HG03196 (cell line): ENCODE measurements around the gene MPHOSPH9.
"Not testable (repeated sequence)": the region's sequence is repeated elsewhere in the genome, so short reads cannot be mapped to it uniquely, and the experiment has no call there.

ENCODE experiments used
- ATAC-seq: cut with Tn5 transposase; IDR thresholded peaks from one replicate; pipeline ENCODE4 v1.9.1; 2021; ENCODE audit not compliant: unreplicated experiment

The MPHOSPH9 gene

DNA sequence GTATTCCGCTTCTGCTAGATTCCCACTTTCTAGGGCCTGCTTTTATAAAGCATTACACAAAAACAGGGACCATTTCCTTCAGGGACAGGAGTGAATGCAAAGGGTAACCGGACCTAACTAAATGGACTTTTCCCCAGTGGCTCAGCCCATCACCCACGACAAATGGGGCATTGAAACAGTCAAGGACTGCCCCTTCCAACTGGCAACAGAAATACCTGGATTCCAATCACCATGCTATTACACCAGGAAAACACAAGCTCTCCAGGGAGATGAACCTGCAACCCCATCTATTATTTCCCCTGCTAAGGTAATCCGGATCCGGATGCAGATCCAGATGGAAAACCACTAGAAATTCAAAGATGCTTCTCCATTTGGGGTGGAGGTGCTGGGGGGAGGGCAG is 1.0 kb downstream of the MPHOSPH9 start:
- no peak for ATAC-seq

DNA sequence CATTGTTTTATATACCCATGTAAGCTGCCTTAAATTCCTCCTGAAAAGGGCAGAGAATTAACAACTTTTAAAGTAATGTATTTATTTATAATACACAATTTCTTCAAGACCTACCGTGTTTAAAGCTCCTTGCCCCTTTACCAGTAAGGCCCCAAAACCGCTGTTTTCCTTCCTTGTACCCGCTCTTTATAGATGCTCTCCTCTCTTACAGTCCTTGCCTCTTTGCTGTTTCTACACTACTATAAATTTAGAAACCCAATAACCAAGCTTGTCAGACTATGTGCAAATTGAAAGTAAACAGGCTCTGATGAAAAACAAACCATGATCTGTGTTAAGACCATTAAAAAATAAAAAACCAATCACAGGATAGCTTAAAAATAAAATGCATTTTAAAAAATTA is 3.9 kb downstream of the MPHOSPH9 start:
- ATAC-seq, result no peak

DNA sequence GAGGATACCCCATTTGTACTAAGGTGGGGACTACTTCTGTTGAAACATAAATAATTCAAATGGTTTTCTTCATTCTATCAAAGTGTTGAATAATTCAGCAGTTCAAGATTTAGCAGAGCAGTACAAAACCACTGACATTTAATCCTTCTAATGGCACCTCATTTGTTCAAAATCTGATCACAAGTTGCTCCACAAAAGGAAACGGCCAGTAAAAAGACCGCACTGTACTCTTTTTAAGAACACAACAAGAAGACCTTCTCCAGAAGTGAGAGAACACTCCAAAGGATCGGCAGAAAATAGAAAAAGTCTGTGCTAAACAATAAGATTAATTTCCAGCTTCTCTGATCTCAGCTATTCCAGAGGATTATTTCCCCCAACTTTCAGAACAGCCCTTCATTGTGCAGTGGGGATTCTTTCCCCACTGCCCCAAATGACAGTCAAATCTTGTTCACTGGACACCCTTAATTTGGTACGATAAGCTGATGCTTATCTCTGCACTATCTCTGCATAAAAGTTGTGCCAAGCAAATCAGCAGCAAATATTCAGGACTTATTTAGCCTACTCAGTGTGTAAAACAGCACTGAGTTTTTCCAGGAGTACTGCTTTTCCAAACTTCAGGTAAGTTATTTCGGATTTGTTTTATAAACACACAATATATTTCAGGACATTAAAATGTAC is 5.2 kb downstream of the MPHOSPH9 start:
- ATAC-seq, result no peak

DNA sequence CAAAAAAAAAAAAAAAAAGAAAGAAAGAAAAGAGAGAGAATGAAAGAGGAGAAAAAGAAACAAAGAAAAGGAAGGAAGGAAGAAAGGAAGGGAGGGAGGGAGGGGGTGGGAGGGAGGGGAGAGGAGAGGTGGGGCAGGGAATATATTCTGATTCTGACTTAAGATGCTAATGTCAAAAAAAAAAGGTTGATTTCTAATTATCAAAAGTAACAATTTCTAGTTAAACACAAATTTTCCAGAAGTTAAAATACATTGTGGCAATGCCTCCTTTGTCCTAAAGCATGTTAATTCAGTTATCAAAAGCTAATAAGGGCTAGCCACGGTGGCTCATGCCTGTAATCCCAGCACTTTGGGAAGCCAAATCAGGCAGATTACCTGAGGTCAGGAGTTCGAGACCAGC is 7.5 kb downstream of the MPHOSPH9 start:
- ATAC-seq, result no peak

DNA sequence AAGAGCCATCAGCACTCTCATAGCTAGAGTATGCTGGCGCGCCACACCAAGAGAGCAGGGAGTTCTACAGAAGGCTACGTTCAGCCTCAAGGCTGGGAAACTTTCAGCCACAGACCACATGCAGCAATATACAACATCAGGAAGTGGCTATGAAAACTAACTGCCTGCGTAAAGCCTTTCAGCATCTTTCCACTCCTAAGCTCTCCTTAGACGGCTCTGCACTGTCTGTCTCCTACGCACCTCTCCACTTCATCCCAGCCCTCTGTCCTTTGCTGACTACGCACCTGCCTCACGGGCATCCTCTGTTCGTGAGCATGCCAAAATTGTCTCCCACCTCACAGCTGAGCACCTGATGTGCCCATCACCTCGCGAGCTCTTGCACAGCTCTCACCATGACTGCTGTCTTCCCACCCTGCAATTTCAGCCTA is 9.7 kb downstream of the MPHOSPH9 start:
- peak; percentile 59 for ATAC-seq

DNA sequence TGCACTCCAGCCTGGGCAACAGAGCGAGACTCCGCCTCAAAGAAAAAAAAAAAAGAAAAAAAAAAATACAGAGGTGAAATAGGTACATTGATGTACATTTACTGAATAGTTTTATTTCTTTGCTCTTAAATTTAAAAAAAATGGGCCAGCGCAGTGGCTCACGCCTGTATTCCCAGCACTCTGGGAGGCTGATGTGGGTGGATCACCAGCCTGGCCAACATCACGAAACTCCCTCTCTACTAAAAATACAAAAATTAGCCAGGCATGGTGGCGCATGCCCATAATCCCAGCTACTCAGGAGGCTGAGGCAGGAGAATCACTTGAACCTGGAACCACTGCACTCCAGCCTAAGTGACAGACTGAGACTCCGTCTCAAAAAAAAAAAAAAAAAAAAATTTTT is 25.1 kb downstream of the MPHOSPH9 start:
- ATAC-seq, result not testable (repeated sequence)

DNA sequence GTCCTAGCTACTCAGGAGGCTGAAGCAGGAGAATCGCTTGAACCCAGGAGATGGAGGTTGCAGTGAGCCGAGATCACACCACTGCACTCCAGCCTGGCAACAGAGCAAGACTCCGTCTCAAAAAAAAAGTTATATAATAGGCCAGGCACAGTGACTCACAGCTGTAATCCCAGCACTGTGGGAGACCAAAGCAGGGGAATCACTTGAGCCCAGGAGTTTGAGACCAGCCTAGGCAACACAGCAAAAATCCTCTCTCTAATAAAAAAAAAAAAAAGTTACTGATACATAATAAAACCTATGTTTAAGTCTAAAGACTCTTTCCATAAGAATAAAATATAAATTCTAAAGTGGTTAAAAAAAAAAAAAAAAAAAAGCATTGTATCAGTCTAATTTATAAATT is 26.1 kb downstream of the MPHOSPH9 start:
- ATAC-seq, result not testable (repeated sequence)

DNA sequence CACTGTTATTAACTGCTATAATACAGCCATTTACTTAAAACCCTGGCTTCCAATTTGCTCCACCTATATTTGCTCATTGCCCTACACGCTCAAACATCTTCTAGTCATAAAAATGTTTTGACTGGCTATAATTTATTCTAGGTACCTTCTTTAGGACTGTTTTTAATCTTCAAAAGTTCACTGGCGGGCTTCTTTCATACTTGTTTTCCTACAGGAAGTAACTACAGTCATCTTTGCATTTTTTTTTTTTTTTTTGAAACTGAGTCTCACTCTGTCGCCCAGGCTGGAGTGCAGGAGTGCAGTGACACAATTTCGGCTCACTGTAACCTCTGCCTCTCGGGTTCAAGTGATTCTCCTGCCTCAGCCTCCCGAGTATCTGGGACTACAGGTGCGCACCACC is 32.5 kb downstream of the MPHOSPH9 start:
- no peak for ATAC-seq

DNA sequence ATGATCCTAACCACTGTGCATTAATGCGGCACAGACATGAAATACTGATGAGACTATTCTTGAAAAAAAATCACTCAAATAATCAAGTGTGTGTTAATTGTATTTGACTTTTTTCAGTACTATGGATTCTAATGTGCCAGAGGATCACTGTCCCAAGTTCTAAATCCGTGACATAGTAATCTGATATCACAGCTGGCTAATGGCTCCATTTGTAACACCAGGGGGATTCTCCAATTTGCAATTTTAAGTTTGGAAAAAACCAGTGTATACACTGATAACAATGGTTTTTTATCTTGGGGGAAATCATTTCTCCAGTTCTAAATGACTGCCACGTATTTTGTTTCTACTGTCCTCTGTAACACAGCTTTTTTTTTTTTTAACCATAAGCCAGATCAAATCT is 33.0 kb downstream of the MPHOSPH9 start:
- ATAC-seq, result no peak

DNA sequence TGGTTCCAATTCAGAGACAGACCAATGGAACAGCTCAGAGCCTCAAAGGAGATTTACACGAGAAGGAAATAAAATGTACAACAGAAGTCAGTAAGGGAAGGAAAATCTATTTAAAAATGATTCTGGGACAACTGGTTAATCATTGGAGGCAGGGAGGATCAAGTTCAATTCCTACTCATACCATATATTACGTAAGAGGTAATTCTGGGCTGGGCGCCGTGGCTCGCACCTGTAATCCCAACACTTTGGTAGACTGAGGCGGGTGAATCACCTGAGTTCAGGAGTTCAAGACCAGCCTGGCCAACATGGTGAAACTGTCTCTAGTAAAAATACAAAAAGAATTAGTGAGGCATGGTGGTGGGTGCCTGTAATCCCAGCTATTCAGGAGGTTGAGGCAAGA is 45.3 kb downstream of the MPHOSPH9 start:
- no peak for ATAC-seq

DNA sequence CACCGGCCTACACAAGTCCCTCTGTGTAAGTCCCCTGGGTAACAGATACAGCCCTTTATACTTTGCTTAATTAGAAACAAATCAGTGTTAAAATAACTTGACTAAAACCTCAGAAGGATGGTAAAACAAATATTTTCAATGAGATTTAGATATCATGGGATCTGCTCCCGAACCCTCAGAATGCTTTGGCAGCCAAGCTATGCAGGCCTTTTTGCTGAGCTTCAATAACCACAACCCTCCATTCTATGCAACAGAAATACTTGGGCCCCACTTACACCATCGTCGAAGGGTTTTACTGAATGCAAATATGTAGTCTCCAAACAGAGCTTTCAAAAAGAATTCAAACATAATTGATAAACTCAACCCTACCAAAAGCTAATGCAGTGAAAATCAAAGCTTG is 52.8 kb downstream of the MPHOSPH9 start:
- ATAC-seq, result no peak

DNA sequence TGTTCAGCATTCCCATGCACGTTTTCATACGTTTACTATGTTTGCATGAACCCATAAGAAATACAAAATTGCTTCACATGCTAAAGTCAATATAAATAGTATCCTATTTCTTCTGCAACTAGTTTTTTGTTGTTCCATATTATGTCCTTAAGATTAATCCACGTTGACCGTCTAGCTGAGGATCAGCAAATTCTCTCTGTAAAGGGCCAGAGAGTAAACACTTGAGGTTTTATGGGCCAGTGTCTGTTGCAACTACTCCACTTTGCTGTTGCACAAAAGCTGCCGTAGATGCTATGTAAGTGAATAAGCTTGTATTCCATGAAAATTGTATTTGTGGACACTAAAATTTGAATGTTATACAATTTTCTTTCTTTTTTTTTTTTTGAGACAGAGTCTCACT is 61.0 kb downstream of the MPHOSPH9 start:
- no peak for ATAC-seq

DNA sequence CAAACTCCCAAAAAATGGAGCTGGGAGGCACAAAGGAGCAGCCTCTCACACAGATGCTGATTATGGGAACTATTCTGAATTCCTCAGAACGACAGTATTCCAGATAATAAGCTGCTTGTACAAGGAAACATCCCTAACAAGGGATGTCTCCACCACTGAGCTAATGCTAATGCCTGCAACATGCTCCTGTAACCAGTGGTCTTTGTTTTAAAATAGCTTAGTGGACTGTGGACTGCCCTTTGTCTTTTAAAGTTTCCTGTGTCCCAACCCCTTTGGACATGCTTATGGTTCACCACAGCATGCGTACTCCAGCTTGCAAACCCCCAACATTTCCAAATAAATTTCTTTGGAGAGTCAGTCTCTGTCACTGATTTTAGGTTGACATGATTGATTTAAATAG is 65.6 kb downstream of the MPHOSPH9 start:
- no peak for ATAC-seq

DNA sequence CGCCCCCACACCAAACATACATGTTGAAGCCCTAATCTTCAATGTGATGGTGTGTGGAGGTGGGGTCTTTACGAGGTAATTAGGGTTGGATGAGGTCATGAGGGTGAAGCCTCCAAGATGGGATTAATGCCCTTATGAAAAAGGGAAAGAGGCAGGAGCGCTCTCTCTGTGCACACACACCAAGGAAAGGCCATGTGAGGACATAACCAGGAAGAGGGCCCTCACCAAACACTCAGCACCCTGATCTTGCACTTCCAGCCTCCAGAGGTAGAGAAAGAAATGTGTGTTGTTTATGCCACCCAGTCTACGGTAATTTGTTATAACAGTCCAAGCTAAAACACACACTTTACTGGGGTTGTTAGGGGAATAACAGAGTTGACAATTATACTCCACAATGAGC is 67.4 kb downstream of the MPHOSPH9 start:
- ATAC-seq, result no peak

DNA sequence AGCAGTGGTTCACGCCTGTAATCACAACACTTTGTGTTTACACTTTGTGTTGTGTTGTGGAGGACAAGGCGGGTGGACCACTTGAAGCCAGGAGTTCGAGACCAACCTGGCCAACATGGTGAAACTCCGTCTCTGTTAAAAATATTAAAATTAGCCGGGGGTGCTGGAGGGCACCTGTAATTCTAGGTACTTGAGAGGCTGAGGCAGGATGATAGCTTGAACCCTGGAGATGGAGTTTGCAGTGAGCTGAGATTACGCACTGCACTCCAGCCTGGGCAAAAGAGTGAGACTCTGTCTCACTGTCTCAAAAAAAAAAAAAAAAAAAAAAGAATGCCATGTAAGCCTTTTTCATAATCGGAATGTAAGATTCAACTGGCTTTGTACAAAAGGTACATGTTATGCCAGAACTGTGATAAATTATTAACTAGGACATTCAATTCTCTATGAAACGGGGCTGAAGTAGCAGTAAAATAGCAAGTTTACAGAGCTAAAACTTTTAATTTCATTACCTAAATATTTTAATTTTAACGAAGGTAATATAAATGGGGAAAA is 68.2 kb downstream of the MPHOSPH9 start:
- ATAC-seq, result no peak

DNA sequence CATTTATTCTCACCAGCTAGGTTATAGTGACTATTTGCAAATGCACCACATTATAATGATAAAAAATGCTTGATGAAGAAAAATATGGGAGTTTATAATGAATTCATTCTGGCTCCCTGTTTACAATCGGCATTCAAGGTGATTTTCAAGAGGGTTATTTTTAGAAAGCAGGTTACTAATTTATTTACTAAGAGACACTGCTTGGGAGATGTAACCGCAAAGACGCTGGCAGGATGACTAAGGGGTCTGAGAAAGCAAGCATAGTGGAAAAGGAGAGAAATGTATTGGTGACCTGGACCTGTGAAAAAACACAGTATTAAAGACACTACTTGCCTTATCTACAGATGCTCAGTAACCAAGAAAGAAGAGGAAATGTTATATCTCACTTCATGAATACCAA is 68.7 kb downstream of the MPHOSPH9 start:
- no peak for ATAC-seq

DNA sequence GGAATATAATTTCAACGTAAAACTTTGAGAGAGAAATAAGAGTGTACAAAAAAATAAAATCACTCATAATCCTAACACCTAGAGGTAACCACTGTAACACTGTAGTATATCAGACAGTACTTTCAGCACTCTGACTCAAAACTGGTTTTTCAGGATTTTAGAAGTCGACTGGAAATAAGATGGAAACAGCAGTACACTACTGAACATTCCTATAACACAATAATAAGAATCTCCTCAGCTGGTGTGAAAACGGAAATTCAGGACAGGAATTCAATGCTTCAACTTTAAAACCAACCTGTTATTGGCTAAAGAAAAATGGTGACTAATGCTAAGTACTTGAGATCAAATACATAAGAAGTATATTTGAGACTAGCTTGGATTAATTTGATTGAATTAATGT is 69.7 kb downstream of the MPHOSPH9 start:
- no peak for ATAC-seq

DNA sequence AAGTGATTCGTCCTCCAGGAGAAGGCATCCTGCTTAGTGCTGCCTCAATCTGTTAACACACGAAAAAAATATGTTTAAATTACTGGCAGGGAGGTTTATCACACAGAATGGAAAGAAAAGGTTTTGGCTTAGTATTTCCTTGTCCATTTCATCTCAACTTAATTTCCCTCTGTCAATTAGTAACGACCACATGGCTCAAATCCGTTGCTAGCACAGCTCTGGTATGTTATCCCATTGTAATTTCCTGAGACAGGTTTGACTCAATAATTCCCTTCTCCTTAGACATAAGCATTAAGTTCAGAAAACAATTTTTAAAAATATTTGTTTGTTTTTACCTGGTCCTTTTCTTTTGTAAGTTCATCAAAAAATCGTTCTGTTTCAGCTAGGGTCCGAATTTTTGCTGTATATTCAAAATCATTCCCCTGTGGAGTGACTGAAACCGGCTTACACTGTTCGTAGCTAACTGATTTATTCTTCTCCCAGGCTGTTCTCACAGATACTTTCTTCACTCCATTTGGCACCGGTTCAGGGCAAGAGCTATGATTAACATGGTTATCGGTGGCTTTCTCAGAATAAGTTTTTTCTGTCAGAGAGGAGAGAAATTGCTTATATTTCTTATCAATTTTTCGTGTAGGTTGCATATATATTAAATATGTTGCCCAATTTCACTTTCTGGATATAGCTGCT is 72.0 kb downstream of the MPHOSPH9 start:
- ATAC-seq, result no peak

DNA sequence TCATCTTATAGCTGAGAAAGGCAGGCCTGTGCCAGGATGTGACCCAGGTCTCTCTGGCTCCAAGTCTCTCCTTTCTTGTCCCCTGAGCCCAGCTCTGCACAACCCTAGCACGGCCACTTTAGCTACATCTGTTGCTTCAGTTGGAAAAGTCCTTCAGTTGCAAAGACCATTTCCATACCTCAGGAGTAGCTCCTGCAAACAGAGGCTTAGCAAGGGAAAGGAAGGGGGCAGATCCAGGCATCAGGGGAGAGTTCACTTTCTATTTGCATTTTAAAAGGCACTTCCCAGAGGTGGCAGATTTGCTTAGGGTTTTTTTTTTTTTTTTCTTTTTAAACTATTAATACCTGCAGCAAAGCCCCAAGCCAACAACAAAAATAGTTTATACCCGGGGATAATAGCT is 79.0 kb downstream of the MPHOSPH9 start:
- no peak for ATAC-seq

DNA sequence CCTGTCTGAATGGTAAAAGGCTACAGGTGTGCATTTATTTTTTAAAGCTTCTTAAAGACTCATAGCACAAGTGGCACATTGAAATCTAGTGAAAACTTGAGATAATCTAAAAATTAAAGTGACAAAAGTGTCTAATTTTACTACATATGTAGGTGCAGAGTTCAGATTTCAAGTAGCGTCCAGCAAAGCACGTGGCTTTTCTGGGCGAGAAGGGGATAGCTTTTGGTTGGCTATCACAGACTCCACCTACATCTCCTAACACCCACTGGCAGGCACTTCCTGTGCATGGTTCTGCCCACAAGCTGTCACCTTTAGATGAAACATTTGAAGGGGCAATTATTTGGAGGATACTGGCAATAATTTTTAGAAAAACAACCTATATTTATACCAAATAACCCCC is 80.1 kb downstream of the MPHOSPH9 start:
- no peak for ATAC-seq

DNA sequence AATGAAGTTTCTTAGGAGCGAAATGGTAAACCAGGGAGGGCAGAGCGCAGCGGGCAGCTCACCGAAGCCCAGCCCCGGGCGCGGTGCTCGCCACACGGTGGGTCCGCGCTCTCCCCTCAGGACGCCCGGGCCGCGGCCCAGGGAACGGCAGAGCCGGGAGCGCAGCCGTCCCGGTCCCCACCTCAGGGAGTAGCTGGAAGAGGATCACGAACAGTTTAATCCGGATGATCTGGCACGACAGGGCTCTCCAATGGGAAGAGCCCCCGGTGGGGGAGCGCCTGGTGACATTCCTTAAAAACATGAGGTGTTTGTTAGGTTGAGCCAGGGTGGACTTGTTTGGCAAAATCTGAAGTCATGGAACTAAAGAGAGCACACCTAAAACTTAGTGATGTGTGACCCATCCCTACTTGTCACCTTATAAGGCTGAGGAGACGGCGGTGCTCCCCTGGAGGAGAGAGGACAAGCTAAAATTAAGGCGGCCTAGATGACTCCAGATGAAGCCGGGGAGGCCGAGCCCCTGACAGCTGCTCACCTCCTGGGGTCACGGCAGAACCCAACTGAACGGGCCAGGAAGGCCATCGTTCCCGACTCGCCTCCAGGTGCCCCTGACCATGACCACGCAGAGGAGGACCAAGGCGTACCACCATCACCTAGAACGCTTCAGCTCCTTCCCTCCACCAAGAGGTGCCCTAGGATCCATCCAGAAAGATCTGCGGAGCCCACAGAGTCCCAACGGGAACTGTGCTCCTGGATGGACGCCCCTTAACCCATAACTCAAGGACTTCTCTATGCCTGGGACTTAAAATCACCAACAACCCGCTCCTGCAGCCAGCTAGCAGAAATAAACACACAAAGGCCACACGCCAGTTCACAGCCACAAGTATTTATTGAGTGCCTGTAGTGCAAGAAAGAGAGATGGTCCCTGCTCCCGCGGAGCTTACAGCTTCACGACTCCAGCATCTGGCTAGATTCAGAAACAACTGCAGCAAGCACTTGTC is 81.2 kb downstream of the MPHOSPH9 start:
- no peak for ATAC-seq
